Measurements from ENCODE around the gene CACFD1. TPM values are rescaled to one million over a fixed set of nuclear protein-coding genes. Genes with fewer than 3 reads are reported as not detected.

The CACFD1 gene
- total and polyA plus RNA-seq, 2 experiments from 2014 or later: 5.8 to 18.2 TPM

- peaks cover 7% of the 10 kb centered on the region; the same call in 1 of the 3 replicates for H3K4me1 Mint-ChIP-seq
- H3K27me3 Mint-ChIP-seq (ENCODE audit: insufficient read depth, low read depth, poor library complexity): peaks cover 11% of the 10 kb centered on the region
- no peaks in the 10 kb centered on the region for H3K9me2 ChIP-seq (ENCODE audit: insufficient read depth)
- peak; percentile 62 for DNase-seq (ENCODE audit: low spot score)
- H3F3A ChIP-seq (replicated peaks; ENCODE audit: low read depth): peaks cover 12% of the 10 kb centered on the region
- peaks cover 11% of the 10 kb centered on the region; the same call in 1 of the 2 replicates for H4K20me1 ChIP-seq (replicated peaks; ENCODE audit: insufficient read depth)
- no peak overlapping the region for H3K4me2 ChIP-seq
- no peaks in the 10 kb centered on the region for H3K36me3 ChIP-seq (ENCODE audit: insufficient read depth)
- peaks cover 1% of the 10 kb centered on the region; the same call in 1 of the 2 replicates for H3K79me2 ChIP-seq (replicated peaks; ENCODE audit: insufficient read depth)
- no peak overlapping the region for H3K27ac ChIP-seq (ENCODE audit: low read depth)
- H3K4me3 Mint-ChIP-seq: no peak overlapping the region
- no peaks in the 10 kb centered on the region for H3K9me3 Mint-ChIP-seq
- H3K4me1 ChIP-seq (ENCODE audit: insufficient read depth): no peaks in the 10 kb centered on the region
- H2AFZ ChIP-seq: no peak overlapping the region
- peaks cover 10% of the 10 kb centered on the region; the same call in 2 of the 3 replicates for H3K36me3 Mint-ChIP-seq (ENCODE audit: low read depth)
- TF ChIP-seq, protein P1, sequence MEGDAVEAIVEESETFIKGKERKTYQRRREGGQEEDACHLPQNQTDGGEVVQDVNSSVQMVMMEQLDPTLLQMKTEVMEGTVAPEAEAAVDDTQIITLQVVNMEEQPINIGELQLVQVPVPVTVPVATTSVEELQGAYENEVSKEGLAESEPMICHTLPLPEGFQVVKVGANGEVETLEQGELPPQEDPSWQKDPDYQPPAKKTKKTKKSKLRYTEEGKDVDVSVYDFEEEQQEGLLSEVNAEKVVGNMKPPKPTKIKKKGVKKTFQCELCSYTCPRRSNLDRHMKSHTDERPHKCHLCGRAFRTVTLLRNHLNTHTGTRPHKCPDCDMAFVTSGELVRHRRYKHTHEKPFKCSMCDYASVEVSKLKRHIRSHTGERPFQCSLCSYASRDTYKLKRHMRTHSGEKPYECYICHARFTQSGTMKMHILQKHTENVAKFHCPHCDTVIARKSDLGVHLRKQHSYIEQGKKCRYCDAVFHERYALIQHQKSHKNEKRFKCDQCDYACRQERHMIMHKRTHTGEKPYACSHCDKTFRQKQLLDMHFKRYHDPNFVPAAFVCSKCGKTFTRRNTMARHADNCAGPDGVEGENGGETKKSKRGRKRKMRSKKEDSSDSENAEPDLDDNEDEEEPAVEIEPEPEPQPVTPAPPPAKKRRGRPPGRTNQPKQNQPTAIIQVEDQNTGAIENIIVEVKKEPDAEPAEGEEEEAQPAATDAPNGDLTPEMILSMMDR (conservative IDR thresholded peaks at IDR 0.05; ENCODE audit: low read depth in 2 of 2): peak; percentile 29 to 54; a peak in 3 of 4 replicates
- TF ChIP-seq STAT1 (IDR thresholded peaks at IDR 0.05; ENCODE audit: unreplicated experiment) (no peak), POLR2AphosphoS5 (IDR thresholded peaks at IDR 0.05; ENCODE audit: low read depth) (no peak)
- ATAC-seq: peak; percentile 17
- H3K4me3 ChIP-seq: no peak overlapping the region
- no peaks in the 10 kb centered on the region for H3K27me3 ChIP-seq (ENCODE audit: insufficient read depth)
- H3K27ac Mint-ChIP-seq: no peak overlapping the region
Observed at GRCh38 chr9:133467101-133467500, 7.3 kb downstream of the CACFD1 start.

DNA sequence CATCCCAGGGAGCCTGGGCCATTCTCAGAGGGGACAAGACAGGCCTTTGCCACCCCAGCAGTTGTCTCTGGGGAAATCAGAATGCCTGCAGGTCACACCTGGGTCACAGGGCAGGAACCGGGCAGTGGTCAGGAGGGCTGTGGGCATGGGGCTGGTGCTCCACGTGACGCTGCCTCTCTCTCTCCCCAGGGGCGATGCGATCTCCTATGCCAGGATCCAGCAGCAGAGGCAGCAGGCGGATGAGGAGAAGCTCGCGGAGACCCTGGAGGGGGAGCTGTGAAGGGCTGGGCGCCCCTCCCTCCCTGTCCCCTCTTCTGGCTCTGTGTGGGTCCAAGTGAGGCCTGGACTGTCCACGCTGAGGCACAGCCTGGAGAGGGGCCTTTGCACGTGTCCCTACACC is 8.6 kb downstream of the CACFD1 start:
- Histone ChIP-seq H2AFZ (no peak overlapping the region), H3K4me3 (no peak overlapping the region), H3K79me2 (replicated peaks; ENCODE audit: insufficient read depth) (no peaks in the 10 kb centered on the region), H3F3A (replicated peaks; ENCODE audit: low read depth) (peaks cover 6% of the 10 kb centered on the region), H3K4me1 (ENCODE audit: insufficient read depth) (no peaks in the 10 kb centered on the region), H3K27me3 (ENCODE audit: insufficient read depth) (no peaks in the 10 kb centered on the region), H3K4me2 (no peak overlapping the region), H3K9me2 (ENCODE audit: insufficient read depth) (no peaks in the 10 kb centered on the region), H3K36me3 (ENCODE audit: insufficient read depth) (peaks cover 3% of the 10 kb centered on the region; the same call in 1 of the 2 replicates), H4K20me1 (replicated peaks; ENCODE audit: insufficient read depth) (peaks cover 11% of the 10 kb centered on the region; the same call in 1 of the 2 replicates), H3K27ac (ENCODE audit: low read depth) (no peak overlapping the region)
- H3K27me3 Mint-ChIP-seq (ENCODE audit: insufficient read depth, low read depth, poor library complexity): peaks cover 7% of the 10 kb centered on the region
- peaks cover 10% of the 10 kb centered on the region; the same call in 2 of the 3 replicates for H3K36me3 Mint-ChIP-seq (ENCODE audit: low read depth)
- no peaks in the 10 kb centered on the region for H3K9me3 Mint-ChIP-seq
- DNase-seq (ENCODE audit: low spot score) (no peak), ATAC-seq (no peak)
- H3K4me1 Mint-ChIP-seq: peaks cover 2% of the 10 kb centered on the region; the same call in 1 of the 3 replicates
- H3K4me3 Mint-ChIP-seq: no peak overlapping the region
- TF ChIP-seq STAT1 (IDR thresholded peaks at IDR 0.05; ENCODE audit: unreplicated experiment) (no peak), POLR2AphosphoS5 (IDR thresholded peaks at IDR 0.05; ENCODE audit: low read depth) (no peak), ZNF331 (CRISPR knock-in tag; IDR thresholded peaks at IDR 0.05; ENCODE audit: low read depth) (no peak), ZNF462 (CRISPR knock-in tag; IDR thresholded peaks at IDR 0.05) (no peak), EZH2 (IDR thresholded peaks at IDR 0.05; ENCODE audit: low read depth, unreplicated experiment) (no peak)
- TF ChIP-seq, protein P1 (conservative IDR thresholded peaks at IDR 0.05; ENCODE audit: low read depth in 2 of 2): no peak
- TF ChIP-seq, protein P2, sequence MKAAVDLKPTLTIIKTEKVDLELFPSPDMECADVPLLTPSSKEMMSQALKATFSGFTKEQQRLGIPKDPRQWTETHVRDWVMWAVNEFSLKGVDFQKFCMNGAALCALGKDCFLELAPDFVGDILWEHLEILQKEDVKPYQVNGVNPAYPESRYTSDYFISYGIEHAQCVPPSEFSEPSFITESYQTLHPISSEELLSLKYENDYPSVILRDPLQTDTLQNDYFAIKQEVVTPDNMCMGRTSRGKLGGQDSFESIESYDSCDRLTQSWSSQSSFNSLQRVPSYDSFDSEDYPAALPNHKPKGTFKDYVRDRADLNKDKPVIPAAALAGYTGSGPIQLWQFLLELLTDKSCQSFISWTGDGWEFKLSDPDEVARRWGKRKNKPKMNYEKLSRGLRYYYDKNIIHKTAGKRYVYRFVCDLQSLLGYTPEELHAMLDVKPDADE (IDR thresholded peaks at IDR 0.05): no peak
- H3K27ac Mint-ChIP-seq: no peak overlapping the region

Data from GM23338 (cell line).